ENCODE data around the gene SORCS3. TPM values are rescaled to one million over a fixed set of nuclear protein-coding genes. Genes with fewer than 3 reads are reported as not detected.

The SORCS3 gene
- total RNA-seq, 1 donor from 2014 or later: 0.25 TPM

- H3K36me3 ChIP-seq: no peaks in the 10 kb centered on the region
- intact Hi-C loops (cut with DNase I): no loop called here
- no peak overlapping the region for H3K27ac ChIP-seq
- no peaks in the 10 kb centered on the region for H3K9me3 ChIP-seq
- H3K27me3 ChIP-seq: no peaks in the 10 kb centered on the region
- no peak for DNase-seq (ENCODE audit: extremely low spot score in 2 of 2)
- H3K4me3 ChIP-seq: no peak overlapping the region
- H3K4me1 ChIP-seq: no peaks in the 10 kb centered on the region
- TF ChIP-seq POLR2A (IDR thresholded peaks at IDR 0.05) (no peak), CTCF (IDR thresholded peaks at IDR 0.05) (no peak)
Measured at GRCh38 chr10:105140600-105140999, 499.5 kb downstream of the SORCS3 start.

GRCh38 chr10:105145711-105146110 lies 504.6 kb downstream of the SORCS3 start:
- TF ChIP-seq POLR2A (IDR thresholded peaks at IDR 0.05) (no peak), CTCF (IDR thresholded peaks at IDR 0.05) (no peak)
- Histone ChIP-seq H3K27me3 (no peaks in the 10 kb centered on the region), H3K36me3 (no peaks in the 10 kb centered on the region), H3K27ac (no peak overlapping the region), H3K4me1 (no peaks in the 10 kb centered on the region), H3K4me3 (no peak overlapping the region), H3K9me3 (no peaks in the 10 kb centered on the region)
- no peak for DNase-seq (ENCODE audit: extremely low spot score in 2 of 2)
- intact Hi-C loops (cut with DNase I): no loop called here

- intact Hi-C loops (cut with DNase I): no loop called here
- TF ChIP-seq POLR2AphosphoS5 (IDR thresholded peaks at IDR 0.05; ENCODE audit: insufficient read depth in 1 of 2, low read depth in 1 of 2) (no peak), POLR2A (IDR thresholded peaks at IDR 0.05) (no peak), CTCF (IDR thresholded peaks at IDR 0.05) (no peak)
- H3K27me3 ChIP-seq: no peaks in the 10 kb centered on the region
Measured at GRCh38 chr10:105146436-105146835, 505.3 kb downstream of the SORCS3 start.

GRCh38 chr10:105148456-105148855 lies 507.4 kb downstream of the SORCS3 start:
- H3K27ac ChIP-seq: no peak overlapping the region
- DNase-seq (ENCODE audit: extremely low spot score in 2 of 2): no peak
- H3K9me3 ChIP-seq: no peaks in the 10 kb centered on the region
- H3K36me3 ChIP-seq: no peaks in the 10 kb centered on the region
- no peak overlapping the region for H3K4me3 ChIP-seq
- intact Hi-C loops (cut with DNase I): no loop called here
- TF ChIP-seq POLR2AphosphoS5 (IDR thresholded peaks at IDR 0.05; ENCODE audit: insufficient read depth in 1 of 2, low read depth in 1 of 2) (no peak), POLR2A (IDR thresholded peaks at IDR 0.05) (no peak), CTCF (IDR thresholded peaks at IDR 0.05) (no peak)
- no peaks in the 10 kb centered on the region for H3K27me3 ChIP-seq
- H3K4me1 ChIP-seq: no peaks in the 10 kb centered on the region

More at GRCh38 chr10:105146436-105146835, 505.3 kb downstream of the SORCS3 start:
- Histone ChIP-seq H3K9me3 (no peaks in the 10 kb centered on the region), H3K36me3 (no peaks in the 10 kb centered on the region), H3K27ac (no peak overlapping the region), H3K4me3 (no peak overlapping the region), H3K4me1 (no peaks in the 10 kb centered on the region)
- DNase-seq (ENCODE audit: extremely low spot score in 2 of 2): no peak

GRCh38 chr10:105148921-105149320 lies 507.8 kb downstream of the SORCS3 start:
- H3K4me3 ChIP-seq: no peak overlapping the region
- H3K9me3 ChIP-seq: no peaks in the 10 kb centered on the region
- H3K4me1 ChIP-seq: no peaks in the 10 kb centered on the region
- no peaks in the 10 kb centered on the region for H3K27me3 ChIP-seq
- intact Hi-C loops (cut with DNase I): no loop called here
- no peak for DNase-seq (ENCODE audit: extremely low spot score in 2 of 2)
- H3K27ac ChIP-seq: no peak overlapping the region
- no peaks in the 10 kb centered on the region for H3K36me3 ChIP-seq
- TF ChIP-seq POLR2AphosphoS5 (IDR thresholded peaks at IDR 0.05; ENCODE audit: insufficient read depth in 1 of 2, low read depth in 1 of 2): no peak

GRCh38 chr10:105149371-105149891 lies 508.3 kb downstream of the SORCS3 start:
- H3K9me3 ChIP-seq: no peaks in the 10 kb centered on the region
- intact Hi-C loops (cut with DNase I): no loop called here
- no peaks in the 10 kb centered on the region for H3K4me1 ChIP-seq
- no peaks in the 10 kb centered on the region for H3K36me3 ChIP-seq
- no peaks in the 10 kb centered on the region for H3K27me3 ChIP-seq
- no peak overlapping the region for H3K27ac ChIP-seq
- no peak for DNase-seq (ENCODE audit: extremely low spot score in 2 of 2)
- TF ChIP-seq CTCF (IDR thresholded peaks at IDR 0.05) (no peak), POLR2AphosphoS5 (IDR thresholded peaks at IDR 0.05; ENCODE audit: insufficient read depth in 1 of 2, low read depth in 1 of 2) (no peak), POLR2A (IDR thresholded peaks at IDR 0.05) (no peak)
- H3K4me3 ChIP-seq: no peak overlapping the region
